Smooth muscle cell (in vitro differentiated cells): ENCODE data around the gene NEURL3. TPM values are rescaled to one million over a fixed set of nuclear protein-coding genes. Genes with fewer than 3 reads are reported as not detected.

Experiments
- DNase-seq: peaks from one replicate; lab custom pipeline; 2025; ENCODE audit not compliant: unreplicated experiment; lab: John Stamatoyannopoulos, UW
- H2AFZ ChIP-seq: fragments of 200-600 bp; sonication (generic); 2 replicates; pipeline ENCODE4 v1.6.0; 2016; ENCODE audit warnings: antibody characterized with exemption, low read depth, mild to moderate bottlenecking
- H3F3A ChIP-seq: fragments of 200-600 bp; sonication (generic); 2 replicates; pipeline ENCODE4 v1.6.0; 2017; ENCODE audit warnings: antibody characterized with exemption, low read depth
- H3K27ac ChIP-seq: fragments of 200-600 bp; sonication (generic); 2 replicates; pipeline ENCODE4 v1.5.1; 2016; ENCODE audit warnings: low read depth, mild to moderate bottlenecking
- H3K27me3 ChIP-seq: fragments of 200-600 bp; sonication (generic); 2 replicates; pipeline ENCODE4 v1.6.1; 2016; ENCODE audit warnings: low read depth, mild to moderate bottlenecking
- H3K36me3 ChIP-seq: fragments of 200-600 bp; sonication (generic); 2 replicates; pipeline ENCODE4 v1.5.1; 2016; ENCODE audit warnings: low read depth
- H3K4me1 ChIP-seq: fragments of 200-600 bp; sonication (generic); 2 replicates; pipeline ENCODE4 v1.5.1; 2016; ENCODE audit warnings: low read depth
- H3K4me2 ChIP-seq: fragments of 200-600 bp; sonication (generic); 2 replicates; pipeline ENCODE4 v1.6.0; 2016; ENCODE audit warnings: mild to moderate bottlenecking
- H3K4me3 ChIP-seq: fragments of 200-600 bp; sonication (generic); 2 replicates; pipeline ENCODE4 v1.5.1; 2016; ENCODE audit warnings: mild to moderate bottlenecking
- H3K79me2 ChIP-seq: fragments of 200-600 bp; sonication (generic); 2 replicates; pipeline ENCODE4 v1.6.0; 2016; ENCODE audit warnings: low read depth, mild to moderate bottlenecking
- H3K9ac ChIP-seq: fragments of 200-600 bp; sonication (generic); 2 replicates; pipeline ENCODE4 v1.6.0; 2016; ENCODE audit warnings: low read depth
- H3K9me3 ChIP-seq: fragments of 200-600 bp; sonication (generic); replicated peaks from 2 replicates; pipeline ENCODE4 v1.5.1; 2016; ENCODE audit warnings: low read depth
- H4K20me1 ChIP-seq: fragments of 200-600 bp; sonication (generic); 2 replicates; pipeline ENCODE4 v1.6.0; 2016; ENCODE audit warnings: low read depth
- WGBS: methylation state at CpG from one replicate; pipeline ENCODE4 v1.1.7; 2016; ENCODE audit warnings: low lambda C conversion rate; 5-methylcytosine and 5-hydroxymethylcytosine counted together
- polyA plus RNA-seq: library from polyadenylated mRNA; unstranded; fragments of >200 nt; fragmentation: Nextera tagmentation; extraction: Ambion mirVana; gene quantifications from 2 replicates; pipeline ENCODE4 v1.2.1, GENCODE V29; 2016
- total RNA-seq: library from RNA; depleted of rRNA; stranded (reverse); fragments of >200 nt; gene quantifications from 2 replicates; pipeline ENCODE4 v1.2.3, GENCODE V29; 2014
- TF ChIP-seq, protein P1 (sequence below): fragments of 200-600 bp; sonication (generic); IDR thresholded peaks from 2 replicates; pipeline ENCODE4 v1.5.1; 2017; ENCODE audit warnings: borderline replicate concordance, mild to moderate bottlenecking, antibody characterized with exemption; ENCODE audit not compliant: insufficient read depth, poor library complexity, severe bottlenecking

The NEURL3 gene
- total and polyA plus RNA-seq, 2 experiments from 2014 or later: 0.21 TPM; not detected in 1

DNA sequence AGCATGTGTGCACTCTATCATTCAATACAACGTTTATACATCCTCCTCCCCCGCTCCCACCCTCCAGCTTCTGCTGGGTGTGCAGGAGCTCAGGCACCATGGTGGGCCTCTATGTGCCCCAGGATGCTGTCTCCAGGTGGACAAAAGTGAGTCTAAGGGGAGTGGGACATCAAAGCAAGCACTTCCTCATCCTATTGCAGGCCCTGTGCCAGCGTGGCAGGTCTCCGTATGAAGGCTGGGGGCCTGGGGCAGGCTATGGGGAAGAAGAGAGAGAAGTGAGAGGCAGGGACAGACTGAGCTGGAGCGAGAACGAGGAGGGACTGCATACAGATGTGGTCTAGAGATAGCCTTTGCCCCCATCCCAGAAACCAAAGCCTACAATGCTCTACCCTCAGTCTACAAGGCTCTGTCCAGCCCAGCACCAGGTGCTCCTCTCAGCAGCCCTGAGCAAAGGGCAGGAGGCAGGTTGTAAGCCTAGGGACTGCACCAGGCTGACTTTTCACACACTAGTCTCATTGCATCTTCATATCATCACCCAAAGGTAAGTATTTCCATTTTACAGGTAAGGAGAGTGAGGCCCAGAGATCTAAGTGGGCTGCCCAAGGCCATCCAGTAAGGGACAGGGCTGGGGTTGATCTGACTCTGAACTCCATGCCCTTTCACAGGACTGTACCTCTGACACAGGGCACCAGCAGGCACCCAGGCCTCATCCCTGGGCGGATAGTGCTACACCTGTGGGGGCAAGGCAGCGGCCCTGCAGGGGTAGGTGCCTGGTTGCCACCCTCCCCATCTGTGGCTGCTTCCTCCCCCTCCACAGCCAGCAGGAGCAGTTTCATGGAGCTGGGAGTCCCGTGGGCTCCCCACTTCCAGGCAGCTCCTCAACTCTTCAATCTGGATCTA lies 17.4 kb upstream of the NEURL3 start:
- H3F3A ChIP-seq: no peaks in the 10 kb centered on the region
- no peak overlapping the region for H3K27ac ChIP-seq
- 92% methylated on average over 9 of the region's 9 CpGs for WGBS
- peaks cover 4% of the 10 kb centered on the region for H3K27me3 ChIP-seq
- H3K4me3 ChIP-seq: no peak overlapping the region
- no peaks in the 10 kb centered on the region for H3K36me3 ChIP-seq
- peaks cover 1% of the 10 kb centered on the region for H3K9me3 ChIP-seq
- H3K4me2 ChIP-seq: no peak overlapping the region
- H3K9ac ChIP-seq: no peak overlapping the region
- H3K4me1 ChIP-seq: peaks cover 7% of the 10 kb centered on the region
- H4K20me1 ChIP-seq: no peaks in the 10 kb centered on the region
- no peak for DNase-seq
- no peaks in the 10 kb centered on the region for H3K79me2 ChIP-seq
- H2AFZ ChIP-seq: no peak overlapping the region
- TF ChIP-seq, protein P1, sequence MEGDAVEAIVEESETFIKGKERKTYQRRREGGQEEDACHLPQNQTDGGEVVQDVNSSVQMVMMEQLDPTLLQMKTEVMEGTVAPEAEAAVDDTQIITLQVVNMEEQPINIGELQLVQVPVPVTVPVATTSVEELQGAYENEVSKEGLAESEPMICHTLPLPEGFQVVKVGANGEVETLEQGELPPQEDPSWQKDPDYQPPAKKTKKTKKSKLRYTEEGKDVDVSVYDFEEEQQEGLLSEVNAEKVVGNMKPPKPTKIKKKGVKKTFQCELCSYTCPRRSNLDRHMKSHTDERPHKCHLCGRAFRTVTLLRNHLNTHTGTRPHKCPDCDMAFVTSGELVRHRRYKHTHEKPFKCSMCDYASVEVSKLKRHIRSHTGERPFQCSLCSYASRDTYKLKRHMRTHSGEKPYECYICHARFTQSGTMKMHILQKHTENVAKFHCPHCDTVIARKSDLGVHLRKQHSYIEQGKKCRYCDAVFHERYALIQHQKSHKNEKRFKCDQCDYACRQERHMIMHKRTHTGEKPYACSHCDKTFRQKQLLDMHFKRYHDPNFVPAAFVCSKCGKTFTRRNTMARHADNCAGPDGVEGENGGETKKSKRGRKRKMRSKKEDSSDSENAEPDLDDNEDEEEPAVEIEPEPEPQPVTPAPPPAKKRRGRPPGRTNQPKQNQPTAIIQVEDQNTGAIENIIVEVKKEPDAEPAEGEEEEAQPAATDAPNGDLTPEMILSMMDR: no peak

- Histone ChIP-seq H3K79me2 (no peaks in the 10 kb centered on the region), H3K9ac (no peak overlapping the region), H3K27me3 (peaks cover 4% of the 10 kb centered on the region), H2AFZ (no peak overlapping the region), H3K9me3 (peaks cover 7% of the 10 kb centered on the region), H4K20me1 (no peaks in the 10 kb centered on the region), H3K36me3 (no peaks in the 10 kb centered on the region), H3K27ac (no peak overlapping the region), H3K4me1 (no peaks in the 10 kb centered on the region), H3K4me2 (no peak overlapping the region), H3F3A (no peaks in the 10 kb centered on the region), H3K4me3 (no peak overlapping the region)
- TF ChIP-seq, protein P1: no peak
- 87% methylated on average over 2 of the region's 2 CpGs for WGBS
- DNase-seq: no peak
These were observed 16.1 kb upstream of the NEURL3 start for GRCh38 chr2:96521219-96521618.

DNA sequence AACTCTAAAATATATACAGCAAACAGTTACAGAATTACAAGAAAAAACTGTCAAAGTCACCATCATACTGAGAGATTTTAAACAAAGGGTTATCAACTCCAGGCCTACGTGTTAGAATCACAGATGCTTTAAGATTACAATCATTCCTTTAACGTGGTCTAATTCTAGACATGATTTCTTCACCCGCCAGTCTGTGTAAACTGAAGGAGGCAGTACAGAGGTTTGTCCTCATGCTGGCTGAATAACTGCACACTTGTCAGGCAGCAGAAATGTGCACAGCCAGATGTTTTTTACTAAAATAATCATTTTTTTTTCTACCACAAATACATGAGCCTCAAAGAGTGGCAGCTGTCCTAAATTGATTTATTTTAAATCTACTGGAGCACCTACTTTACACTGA lies 15.5 kb upstream of the NEURL3 start:
- H3K27me3 ChIP-seq: peaks cover 4% of the 10 kb centered on the region
- no peaks in the 10 kb centered on the region for H4K20me1 ChIP-seq
- no peak for DNase-seq
- H2AFZ ChIP-seq: no peak overlapping the region
- no peak overlapping the region for H3K9ac ChIP-seq
- H3K4me3 ChIP-seq: no peak overlapping the region
- no peaks in the 10 kb centered on the region for H3K36me3 ChIP-seq
- no peaks in the 10 kb centered on the region for H3F3A ChIP-seq
- peaks cover 7% of the 10 kb centered on the region for H3K9me3 ChIP-seq
- 81% methylated on average over 3 of the region's 3 CpGs for WGBS
- no peak overlapping the region for H3K27ac ChIP-seq
- H3K79me2 ChIP-seq: no peaks in the 10 kb centered on the region
- no peaks in the 10 kb centered on the region for H3K4me1 ChIP-seq
- no peak overlapping the region for H3K4me2 ChIP-seq
- TF ChIP-seq, protein P1: no peak
